HG03025 (cell line): ENCODE data around the gene NRP1.
"Not testable (repeated sequence)": the region's sequence is repeated elsewhere in the genome, so short reads cannot be mapped to it uniquely, and the experiment has no call there.

Experiments
- ATAC-seq: cut with Tn5 transposase; IDR thresholded peaks from one replicate; pipeline ENCODE4 v1.9.1; 2021; ENCODE audit warnings: mild to moderate bottlenecking, moderate library complexity; ENCODE audit not compliant: unreplicated experiment, low FRiP score

The NRP1 gene

DNA sequence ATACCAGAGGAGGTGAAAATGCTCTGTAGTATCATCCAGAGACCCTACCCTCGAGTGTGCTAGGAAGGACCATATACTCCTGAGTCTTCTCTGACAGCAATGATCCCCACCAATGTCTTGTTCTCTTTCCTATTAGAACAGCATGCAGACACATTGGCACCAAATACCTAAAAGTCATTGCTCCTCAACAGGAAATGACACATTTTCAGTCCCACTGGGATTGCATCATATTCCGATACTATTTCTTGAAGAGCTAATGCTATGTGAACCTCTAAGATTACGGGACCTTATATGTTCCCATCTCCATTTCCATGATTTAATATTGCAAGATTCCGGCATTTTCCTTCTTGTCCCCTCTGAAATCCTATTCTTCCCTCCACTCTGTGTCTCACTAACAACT, 177.4 kb downstream of the NRP1 start:
- no peak for ATAC-seq

DNA sequence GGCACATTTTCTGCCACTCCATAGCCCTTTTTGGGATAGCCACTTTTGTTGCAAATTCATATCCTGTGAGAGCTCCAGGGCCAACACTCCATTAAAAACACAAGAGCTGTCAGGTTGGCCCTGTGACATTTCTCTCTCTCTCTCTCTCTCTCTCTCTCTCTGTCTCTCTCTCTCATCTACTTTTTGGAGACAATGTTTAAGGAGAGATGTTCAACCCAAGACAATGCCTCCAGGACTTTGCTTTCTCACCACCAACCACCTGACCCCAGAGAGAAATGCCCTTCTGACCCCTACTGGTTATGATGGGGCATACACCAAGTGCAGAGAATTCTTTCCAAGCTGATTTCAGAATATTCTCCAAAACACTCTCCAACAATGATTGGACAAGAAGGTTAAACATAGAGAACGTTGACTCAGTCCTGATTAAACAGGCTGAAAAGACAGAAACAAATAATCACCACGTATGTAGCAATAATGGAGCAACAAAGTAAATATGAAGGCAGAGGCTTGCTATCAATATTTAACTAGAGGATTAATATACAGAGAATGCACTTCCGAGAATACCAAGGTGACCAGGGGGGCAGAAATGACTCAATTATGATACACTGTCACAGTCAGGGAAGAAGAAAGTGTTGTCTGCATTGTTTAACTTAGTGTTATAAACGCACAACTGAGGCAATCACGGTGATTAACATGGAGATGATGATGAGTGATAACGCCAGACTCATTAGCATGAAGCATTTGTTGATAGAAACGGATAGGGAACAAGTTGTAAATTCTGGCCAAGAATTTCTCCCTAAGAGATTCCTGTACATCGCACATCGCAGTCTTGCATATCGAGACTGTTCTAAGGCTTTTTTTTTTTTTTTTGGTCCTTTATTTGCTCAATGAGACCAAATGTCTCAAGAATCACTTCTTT, 178.5 kb downstream of the NRP1 start:
- peak; percentile 53 for ATAC-seq

DNA sequence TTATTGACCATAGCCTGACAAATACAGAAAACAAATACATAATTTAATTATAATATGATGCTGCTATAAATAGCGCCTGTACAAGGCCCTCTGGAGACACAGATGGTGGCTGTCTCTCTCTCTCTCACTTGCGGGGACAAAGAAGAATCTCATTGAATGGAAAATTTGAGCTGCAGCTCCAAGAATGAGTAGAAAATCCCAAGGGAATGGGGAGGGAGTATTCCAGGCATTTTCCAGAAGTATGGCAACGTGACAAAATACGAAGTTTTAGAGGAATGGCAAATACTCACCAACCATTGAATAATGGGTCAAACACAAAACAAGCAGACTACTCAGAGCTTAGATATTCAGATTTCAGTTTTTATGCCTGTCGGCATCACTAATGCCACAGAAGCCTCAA, 179.9 kb downstream of the NRP1 start:
- ATAC-seq, result no peak

DNA sequence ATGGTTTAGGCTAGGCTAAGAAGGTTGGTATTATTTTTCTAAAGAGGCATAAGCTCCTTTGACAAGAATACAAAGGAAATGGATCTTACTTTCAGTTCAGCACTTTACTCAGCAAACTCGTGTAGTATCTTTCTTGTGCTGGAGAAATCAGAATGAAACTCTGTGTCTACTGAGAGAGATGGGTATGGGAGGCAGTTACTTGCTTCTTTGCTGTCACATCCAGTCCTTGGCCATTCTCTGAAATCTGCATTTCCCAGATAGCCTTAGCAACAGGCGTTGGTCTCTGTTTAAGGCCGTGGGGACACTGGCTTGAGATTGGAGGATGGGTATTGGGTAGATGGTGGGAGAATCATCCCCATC, 180.5 kb downstream of the NRP1 start:
- ATAC-seq, result no peak

DNA sequence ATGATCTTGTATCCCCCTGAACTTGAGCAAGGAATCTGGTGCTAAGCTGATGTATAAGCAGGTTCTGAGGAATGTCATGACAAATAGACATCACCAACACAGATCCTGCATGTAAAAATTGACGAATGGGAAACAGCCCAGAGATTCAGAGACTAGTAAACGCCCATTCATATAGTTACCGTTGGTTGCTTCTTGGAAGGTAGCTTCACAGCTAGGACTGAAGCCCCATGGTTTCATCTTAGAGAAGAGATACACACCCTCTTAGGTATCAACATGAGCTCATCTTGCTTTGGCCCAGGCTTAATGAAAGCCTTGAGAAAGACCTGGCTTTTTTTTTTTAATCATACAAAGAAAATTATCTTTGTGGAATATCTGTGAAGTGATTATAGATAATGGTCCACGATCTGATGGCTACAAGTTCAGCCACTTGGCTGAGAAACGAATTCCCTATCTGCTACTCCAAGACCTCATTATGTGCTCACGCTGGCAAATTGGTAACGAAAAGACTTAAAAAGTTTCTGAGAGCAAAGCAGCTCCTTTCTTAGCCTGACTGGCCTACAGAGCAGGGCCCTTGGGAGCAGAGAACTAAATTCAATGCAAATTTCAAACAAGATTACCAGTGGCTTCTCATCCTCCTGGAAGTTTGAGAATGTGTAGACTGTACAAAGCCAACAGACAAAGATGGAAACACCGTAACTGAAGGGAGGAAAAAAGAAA, 181.1 kb downstream of the NRP1 start:
- ATAC-seq, result no peak

DNA sequence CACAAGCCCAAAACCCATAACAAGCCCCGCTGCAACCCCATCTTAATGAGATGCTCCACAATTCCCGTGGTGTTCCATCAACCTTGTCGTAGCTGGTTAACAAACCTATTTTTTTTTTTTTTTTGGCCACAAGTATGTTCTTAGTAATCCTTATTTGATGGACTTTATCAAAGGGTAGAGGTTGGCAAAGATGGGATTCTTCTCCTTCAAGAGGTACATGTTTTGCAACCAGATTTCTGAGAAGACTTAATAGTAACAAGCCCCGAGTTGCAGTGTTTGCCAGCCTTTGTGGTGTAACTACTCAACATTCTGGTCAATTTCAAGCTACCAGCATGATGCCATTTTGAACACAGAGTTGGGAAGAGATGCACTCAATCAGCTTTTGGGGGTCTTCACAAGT, 181.7 kb downstream of the NRP1 start:
- no peak for ATAC-seq

DNA sequence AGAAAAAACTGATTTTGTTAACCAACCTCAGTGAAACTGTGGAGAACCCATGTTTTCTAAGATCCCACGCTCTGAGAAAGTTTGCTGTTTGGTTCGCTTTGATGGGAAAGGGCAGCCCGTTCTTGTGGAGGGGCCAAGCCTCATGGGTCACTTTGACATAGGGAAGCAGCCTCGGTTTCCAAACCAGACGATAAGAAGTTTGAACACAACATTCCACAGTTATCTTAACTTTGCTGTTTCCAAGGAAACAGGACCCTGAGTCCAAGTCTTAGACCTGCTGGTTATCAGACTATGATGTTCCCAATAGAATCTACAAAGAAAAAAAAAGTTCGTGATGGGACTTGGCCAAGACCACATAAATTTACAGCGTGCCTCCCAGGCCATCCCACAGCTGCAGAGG, 182.3 kb downstream of the NRP1 start:
- no peak for ATAC-seq

DNA sequence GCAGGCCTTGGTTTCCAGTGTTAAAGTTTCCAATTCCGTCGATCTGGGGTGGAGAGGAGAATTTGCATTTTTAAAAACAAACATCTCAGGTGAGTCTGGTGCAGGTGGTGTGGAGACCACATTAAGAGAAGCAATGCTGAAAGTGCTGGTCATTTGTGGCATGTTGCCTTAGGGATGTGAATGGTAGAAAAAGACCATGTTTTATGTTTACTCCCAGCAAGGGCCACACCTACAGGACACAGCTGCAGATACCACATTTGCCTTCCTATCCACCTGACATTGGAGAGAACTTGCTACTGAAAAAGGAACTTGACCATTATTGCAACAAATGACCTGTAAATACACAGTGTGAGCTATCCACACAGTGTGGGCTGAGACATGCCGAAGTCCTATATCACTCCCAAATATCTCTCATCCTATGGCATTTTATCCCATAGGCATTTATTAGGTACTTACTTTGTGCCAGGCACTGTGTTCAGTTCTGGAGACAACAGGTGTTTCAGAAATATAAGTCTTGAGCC, 183.1 kb downstream of the NRP1 start:
- no peak for ATAC-seq

DNA sequence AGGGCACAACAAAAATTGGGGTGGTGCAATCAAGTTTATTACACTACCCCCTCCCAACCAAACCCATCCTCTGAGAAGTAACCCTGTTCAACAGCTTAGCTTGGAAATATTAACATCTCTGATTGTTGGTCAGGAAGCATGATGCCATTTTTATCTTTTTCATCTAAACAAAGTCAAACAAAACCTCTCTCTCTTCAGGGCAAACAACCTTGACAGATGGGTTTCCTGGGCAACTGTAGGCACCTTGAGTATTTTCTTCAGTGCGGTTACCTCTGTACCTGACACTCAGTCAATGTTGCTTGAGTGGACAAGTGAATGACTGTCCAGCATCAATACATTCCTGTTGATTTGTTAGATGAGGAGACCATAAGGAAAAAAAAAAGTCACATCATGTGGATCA, 183.6 kb downstream of the NRP1 start:
- no peak for ATAC-seq

DNA sequence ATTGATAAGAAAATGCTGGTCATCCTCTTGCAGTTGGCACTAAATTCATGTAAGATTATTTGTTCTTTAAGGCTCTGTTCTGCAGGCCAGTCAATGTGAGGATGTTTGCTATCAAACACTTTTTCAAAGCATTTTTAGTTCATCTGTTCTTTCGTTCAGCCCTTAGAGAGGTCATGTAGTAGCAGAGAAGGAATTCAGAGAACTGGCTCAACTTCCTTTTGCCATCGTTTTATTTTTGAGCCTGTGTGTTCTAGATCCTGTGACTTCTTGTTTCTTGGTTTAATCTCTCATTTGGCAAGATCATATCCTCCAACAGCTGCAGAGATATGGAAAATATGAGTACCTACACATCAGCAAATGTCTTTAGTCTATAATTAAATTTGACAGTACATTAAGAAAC, 184.3 kb downstream of the NRP1 start:
- no peak for ATAC-seq

DNA sequence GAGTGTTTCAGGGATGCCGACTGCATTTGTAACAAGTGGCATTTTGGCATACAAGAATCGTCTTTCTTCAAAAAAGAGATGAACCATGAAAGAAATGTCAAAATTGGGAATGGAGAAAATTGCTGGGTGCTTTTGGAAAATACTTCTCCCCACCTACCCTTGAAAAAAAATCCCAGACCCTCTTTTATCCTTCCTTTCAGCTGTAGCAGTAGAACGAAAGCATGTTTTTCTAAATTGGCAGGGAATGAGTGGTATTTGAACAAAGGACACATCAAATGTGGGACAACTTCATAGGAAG, 187.5 kb downstream of the NRP1 start:
- ATAC-seq, result no peak

DNA sequence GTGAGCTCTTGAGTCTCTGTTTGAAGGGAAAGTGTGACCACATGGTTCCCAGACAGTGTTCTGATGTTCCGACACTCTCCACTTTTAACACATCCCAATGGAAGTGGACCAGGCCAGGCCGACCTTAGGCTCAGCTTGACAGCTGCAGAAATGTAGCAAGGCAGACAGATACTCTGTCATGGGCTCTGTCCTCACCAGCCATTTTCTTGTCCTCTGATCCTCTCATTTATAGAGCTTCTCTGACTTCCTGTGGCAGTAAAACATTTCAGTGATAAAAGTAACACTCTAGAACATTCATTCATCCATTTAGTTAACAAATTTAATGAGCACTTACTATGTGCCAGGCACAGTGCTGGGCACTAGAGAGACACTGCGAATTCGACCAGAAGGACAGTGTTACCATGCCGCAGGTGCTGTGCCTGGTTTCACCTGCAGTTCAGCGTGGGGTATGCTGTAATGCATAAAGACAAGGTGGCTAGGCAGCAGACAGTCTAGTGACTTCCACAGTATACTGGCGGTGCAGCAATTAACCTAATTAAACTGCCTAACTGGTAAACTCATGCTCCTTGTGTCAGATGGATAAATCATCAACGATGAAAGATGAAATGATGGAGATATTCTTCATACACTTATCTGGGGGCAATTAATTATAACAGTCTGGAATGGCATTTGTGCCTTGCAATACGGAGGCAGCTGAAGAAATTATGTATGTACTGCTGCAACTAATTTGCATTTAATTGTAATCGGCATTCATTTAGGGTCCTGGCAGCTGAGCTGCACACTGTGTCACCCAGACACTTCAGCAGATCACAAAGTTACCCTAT, 188.1 kb downstream of the NRP1 start:
- no peak for ATAC-seq

DNA sequence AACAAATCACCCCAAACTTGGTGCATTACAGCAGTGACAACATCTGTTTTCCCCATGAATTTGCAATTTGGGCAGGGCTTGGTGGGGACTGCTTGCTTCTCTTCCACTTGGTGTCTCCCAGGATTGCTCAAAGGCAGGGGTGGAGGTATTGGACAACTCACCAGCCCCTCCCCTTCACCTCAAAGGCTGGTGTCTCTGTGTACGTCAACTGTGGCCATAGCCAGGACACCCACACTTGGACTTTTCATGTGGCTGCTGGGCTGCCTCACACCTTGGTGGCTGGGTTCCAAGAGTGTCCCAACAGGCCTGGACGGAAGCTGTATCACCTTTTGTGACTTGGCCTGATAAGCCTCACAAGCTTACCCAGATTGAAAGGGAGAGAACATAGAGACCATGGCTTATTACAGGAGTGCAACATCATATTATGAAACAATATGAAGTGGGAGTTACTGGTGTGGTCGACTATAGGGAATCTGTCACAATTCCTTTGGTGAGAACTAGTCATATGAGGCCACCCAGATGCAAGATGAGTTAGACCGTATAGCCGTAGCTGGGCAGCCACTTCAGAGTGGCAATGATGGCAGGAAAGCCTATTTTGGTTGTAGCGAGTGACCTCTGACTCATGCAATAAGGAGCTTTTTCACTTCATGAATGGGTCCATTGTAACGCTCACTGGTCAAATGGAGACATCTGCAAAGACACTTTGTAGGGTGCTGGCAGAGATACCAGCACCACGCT, 188.8 kb downstream of the NRP1 start:
- no peak for ATAC-seq

DNA sequence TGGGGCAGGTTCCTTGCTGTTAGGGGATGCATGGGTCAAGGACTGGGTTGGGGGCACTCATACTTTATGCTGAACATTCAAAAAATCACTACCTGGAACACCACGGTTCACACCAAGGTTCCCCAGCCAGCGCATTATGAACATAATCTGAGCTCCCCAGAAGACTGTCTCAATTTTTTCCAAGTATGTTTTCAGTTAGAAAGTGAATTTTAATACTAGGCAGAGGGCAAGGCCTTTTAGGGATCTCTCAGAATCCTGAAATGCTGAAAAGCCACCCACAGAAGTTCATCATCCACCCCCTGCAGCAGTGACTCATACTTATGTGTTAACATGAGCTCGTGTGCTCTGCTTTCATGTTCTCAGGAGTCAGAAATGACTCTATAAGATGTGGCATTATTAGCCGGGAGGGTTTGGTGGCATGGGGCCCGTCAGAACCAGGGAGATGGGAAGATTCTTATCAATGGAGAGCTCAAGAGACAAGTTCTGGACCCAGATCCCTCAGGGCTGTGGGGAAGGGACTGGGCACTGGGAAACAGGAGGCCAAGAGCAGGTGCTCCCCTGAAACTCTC, 191.2 kb downstream of the NRP1 start:
- no peak for ATAC-seq

DNA sequence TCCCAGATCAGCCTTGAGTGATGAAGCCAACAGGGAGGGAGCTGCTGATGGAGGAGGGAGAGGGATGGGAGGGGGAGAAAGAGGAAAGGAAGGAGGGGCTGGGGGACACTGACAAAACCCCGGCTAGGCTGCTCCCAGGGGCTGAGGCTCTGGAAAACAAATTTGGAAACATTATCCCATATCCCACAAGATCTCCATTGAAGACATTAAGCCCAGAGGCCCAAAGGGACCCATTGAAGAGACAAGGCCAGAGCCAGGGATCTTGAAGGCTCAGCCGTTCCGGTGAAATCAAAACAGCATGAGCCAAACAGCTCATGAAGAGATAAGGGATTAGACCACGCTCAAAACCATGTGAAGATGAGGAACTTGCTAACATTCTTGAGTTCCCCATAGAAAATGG, 192.2 kb downstream of the NRP1 start:
- ATAC-seq, result no peak

DNA sequence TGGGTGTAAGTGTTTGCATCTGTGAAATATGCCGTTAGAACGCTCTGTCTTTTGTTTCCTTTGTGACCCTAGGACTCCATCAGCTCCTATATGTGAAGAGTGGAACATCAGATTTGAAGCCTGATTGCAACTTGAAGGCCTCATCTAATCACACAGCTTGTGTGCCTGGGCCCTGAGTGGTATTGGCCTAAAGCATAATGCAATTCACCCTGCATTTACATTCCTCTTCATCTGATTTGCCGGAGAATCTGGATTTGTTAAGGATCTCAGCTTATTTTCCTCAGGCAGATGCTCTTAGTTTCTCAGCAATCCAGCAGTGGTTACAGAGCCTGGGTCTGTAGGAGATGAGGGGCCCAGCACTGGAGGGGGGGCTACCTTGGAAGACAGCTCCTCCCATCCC, 193.2 kb downstream of the NRP1 start:
- no peak for ATAC-seq

DNA sequence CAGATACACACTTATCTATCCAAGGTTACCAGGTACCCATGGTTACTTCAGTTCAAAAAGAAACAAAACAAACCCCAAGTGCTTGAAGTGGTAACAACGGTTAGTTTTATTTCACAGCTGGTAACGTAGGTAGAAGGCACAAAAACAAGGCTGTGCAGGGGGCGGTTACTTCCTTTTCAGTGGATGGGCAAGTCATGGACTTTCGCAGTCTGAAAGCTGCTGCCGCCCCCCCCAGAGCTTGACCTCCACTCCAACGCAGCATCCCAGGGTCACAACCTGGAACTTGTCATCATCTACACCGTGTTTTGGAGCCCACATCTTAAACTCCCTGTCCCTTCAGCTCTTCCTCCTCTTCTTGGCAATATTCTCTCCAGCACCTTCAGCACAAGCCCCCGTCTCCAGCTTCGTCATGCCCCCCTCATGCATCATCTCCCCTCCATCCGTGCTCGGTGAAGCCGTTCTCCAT, 195.3 kb downstream of the NRP1 start:
- no peak for ATAC-seq

DNA sequence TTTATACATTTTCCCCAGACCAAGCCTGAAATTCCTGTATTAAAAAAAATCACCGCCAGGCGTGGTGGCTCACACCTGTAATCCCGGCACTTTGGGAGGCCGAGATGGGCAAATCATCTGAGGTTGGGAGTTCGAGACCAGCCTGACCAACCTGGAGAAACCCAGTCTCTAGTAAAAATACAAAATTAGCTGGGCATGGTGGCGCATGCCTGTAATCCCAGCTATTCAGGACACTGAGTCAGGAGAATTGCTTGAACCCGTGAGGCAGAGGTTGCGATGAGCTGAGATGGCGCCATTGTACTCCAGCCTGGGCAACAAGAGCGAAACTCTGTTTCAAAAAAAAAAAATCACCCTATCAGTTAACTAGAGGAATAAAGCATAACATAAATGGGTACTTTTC, 195.8 kb downstream of the NRP1 start:
- ATAC-seq, result not testable (repeated sequence)

DNA sequence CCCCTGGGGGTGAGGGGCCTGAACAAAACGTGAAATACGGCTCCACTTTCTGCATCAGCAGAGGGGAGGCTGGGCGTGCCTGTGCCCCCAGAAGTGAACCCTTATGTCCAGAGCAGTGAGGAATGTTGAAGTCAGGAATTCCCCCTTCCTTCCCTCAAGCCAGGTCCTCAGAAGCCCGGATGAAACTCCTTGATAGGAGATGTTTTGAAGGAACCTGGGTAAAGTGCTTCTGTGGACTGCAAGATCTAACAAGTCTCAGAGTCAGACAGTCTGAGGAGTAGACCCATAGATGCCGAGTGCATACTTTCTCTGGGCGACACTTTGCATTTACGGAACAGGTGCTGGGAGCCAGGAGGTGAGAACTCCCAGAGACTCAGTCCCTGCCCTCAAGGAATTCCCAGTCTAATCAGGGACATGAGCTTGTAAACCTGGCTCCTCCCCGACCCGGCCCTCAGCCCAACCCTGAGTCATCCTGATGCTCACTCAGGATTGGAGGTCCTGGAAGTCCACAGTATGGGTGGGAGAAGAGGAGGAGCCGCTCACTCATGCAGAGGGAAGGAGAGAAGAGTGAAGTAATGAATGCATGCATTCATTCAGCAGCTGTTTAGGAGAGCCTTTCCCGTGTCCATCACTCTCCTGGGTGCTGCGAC, 197.0 kb downstream of the NRP1 start:
- ATAC-seq, result no peak

DNA sequence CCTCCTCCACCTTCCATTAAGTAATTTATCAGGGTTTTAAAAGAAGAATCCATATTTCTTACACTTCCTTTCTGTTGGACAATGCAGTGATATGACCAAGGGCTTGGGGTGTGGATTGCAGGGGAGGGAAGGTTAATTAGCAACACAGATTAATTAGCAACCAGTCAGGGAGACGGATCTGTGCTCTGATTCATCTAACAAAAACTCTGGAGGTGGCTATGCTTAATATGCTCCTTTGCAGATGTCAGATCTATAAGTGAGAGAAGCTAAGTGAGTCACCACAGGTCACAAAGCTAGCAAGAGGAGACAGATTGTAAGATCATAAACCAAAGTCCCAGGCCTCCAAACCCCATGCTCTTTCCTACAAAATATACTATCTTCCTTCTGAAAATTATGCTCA, 197.7 kb downstream of the NRP1 start:
- ATAC-seq, result no peak
